ENCODE data around the gene YJU2. TPM values are rescaled to one million over a fixed set of nuclear protein-coding genes. Genes with fewer than 3 reads are reported as not detected.
"Not testable (repeated sequence)": the region's sequence is repeated elsewhere in the genome, so short reads cannot be mapped to it uniquely, and the experiment has no call there.

Gene YJU2
- total RNA-seq, 1 donor from 2014 or later, result 22.1 TPM

DNA sequence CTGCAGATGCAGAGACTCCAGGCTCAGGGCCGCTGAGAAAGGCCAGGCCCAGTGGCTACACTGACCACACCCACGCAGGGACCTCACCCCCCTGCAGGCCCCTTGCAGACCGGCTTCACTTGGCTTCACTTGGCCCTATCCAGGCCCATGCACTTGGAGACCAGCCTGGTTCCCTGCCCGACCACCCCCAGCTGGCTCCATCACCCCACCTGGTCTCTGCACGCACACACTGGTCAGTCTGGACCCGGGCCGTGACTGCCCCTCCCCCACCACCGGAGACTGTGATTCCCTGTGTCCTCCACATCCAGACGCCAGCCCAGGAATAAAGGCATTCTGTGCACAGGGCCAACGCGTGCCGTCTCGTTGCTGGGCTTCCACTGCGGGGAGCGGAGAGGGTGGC, 22.4 kb upstream of the YJU2 start:
- no peak for DNase-seq (ENCODE audit: low spot score in 2 of 2, unreplicated experiment in 2 of 2)
- no peaks in the 10 kb centered on the region for H3K9me3 Mint-ChIP-seq
- no peaks in the 10 kb centered on the region for H3K4me1 Mint-ChIP-seq
- H3K27me3 Mint-ChIP-seq (ENCODE audit: low read depth), result peaks cover 4% of the 10 kb centered on the region
- TF ChIP-seq CTCF (IDR thresholded peaks at IDR 0.05; ENCODE audit: unreplicated experiment), result no peak
- no peak overlapping the region for H3K4me3 Mint-ChIP-seq
- no peaks in the 10 kb centered on the region for H3K36me3 Mint-ChIP-seq
- H3K27ac Mint-ChIP-seq, result no peak overlapping the region

DNA sequence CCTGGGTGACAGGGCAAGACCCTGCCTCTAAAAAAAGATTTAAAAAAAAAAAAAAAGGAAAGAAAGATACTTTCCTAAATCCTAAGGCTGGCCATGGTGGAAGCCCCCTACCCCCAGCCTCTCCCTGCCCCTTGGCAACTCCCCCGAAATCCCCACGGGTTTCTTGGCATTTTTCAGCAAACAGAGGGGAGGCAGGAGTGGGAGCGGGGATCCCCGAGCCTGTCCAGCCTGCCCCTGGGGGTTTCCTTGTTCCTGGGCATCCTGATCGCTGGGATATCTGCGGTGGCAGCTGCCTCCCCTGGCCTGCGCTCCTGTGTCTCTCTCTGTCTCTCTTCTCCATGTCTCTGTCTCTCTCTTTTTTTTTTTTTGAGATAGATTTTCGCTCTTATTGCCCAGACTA, 21.0 kb upstream of the YJU2 start:
- Mint-ChIP-seq H3K9me3 (no peaks in the 10 kb centered on the region), H3K4me1 (no peaks in the 10 kb centered on the region), H3K27ac (no peak overlapping the region), H3K4me3 (no peak overlapping the region), H3K36me3 (no peaks in the 10 kb centered on the region), H3K27me3 (ENCODE audit: low read depth) (peaks cover 6% of the 10 kb centered on the region)
- TF ChIP-seq CTCF (IDR thresholded peaks at IDR 0.05; ENCODE audit: unreplicated experiment), result no peak
- DNase-seq (ENCODE audit: low spot score in 2 of 2, unreplicated experiment in 2 of 2), result no peak

- no peak for TF ChIP-seq CTCF (IDR thresholded peaks at IDR 0.05; ENCODE audit: unreplicated experiment)
- Mint-ChIP-seq H3K9me3 (no peaks in the 10 kb centered on the region), H3K36me3 (no peaks in the 10 kb centered on the region), H3K27me3 (ENCODE audit: low read depth) (peaks cover 6% of the 10 kb centered on the region), H3K4me3 (no peak overlapping the region), H3K4me1 (no peaks in the 10 kb centered on the region), H3K27ac (no peak overlapping the region)
- DNase-seq (ENCODE audit: low spot score in 2 of 2, unreplicated experiment in 2 of 2), result no peak
Measured at GRCh38 chr19:4227771-4228170, 19.1 kb upstream of the YJU2 start.

DNA sequence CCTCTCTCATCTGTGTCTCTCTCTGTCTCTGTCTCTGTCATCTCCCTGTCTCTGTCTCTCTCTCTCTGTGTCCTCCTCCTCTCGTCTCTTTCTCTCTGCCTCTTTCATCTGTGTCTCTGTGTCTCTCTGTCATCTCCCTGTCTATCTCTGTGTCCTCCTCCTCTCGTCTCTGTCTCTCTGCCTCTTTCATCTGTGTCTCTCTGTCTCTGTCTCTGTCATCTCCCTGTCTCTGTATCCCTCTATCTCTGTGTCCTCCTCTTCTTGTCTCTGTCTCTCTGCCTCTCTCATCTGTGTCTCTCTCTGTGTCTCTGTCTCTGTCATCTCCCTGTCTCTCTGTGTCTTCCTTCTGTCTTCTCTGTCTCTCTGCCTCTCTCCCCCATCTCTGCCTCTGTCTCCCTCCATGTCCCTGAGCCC, 18.1 kb upstream of the YJU2 start:
- no peak overlapping the region for H3K4me3 Mint-ChIP-seq
- H3K27ac Mint-ChIP-seq, result no peak overlapping the region
- no peak for TF ChIP-seq CTCF (IDR thresholded peaks at IDR 0.05; ENCODE audit: unreplicated experiment)
- DNase-seq (ENCODE audit: low spot score in 2 of 2, unreplicated experiment in 2 of 2), result no peak
- no peaks in the 10 kb centered on the region for H3K9me3 Mint-ChIP-seq
- H3K27me3 Mint-ChIP-seq (ENCODE audit: low read depth), result peaks cover 6% of the 10 kb centered on the region
- no peaks in the 10 kb centered on the region for H3K4me1 Mint-ChIP-seq
- no peaks in the 10 kb centered on the region for H3K36me3 Mint-ChIP-seq

DNA sequence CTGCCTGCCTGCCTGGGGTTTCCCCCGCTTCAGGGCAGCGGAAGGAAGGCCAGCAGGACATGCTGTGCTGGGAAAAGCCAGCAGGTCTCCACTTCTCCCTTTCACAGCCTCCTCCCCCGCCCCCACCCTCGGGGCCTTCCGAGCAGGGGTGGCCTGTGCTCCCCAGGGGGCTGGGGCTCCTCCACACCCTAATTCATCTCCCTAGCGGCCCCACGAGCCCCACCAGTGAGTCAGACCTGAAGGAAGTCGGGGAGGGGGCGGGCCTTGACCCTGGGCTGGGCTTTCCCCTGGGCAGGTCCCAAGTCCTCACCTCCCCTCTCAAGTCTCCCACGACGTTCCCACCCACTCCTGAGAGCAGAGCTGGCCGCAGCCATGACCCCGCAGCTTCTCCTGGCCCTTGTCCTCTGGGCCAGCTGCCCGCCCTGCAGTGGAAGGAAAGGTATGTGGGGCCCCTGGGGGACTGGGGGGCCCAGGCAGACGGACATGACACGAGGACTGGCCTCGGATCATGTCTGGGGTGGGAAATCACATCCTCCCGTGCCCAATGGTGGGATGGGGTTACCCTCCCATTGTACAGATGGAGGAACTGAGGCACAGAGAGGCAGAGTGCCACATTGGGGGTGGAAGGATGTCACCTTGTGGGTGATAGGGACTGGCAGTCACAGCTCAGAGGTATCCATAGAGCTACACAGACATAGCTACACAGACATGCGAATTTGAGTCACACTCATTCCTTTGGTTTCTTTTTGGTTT, 17.5 kb upstream of the YJU2 start, which contains the start of gene EBI3:
Gene EBI3, plus strand, starts transcription at position 345 of the 753 bp plus-strand sequence. Its CDS starts 28 bp downstream, at position 373.
- H3K4me3 Mint-ChIP-seq, result no peak within 1 kb of the TSS
- H3K27me3 Mint-ChIP-seq (ENCODE audit: low read depth), result peaks cover 6% of the 10 kb centered on the region
- no peak for TF ChIP-seq CTCF (IDR thresholded peaks at IDR 0.05; ENCODE audit: unreplicated experiment)
- no peaks in the 10 kb centered on the region for H3K36me3 Mint-ChIP-seq
- no peak within 1 kb of the TSS for H3K27ac Mint-ChIP-seq
- no peaks in the 10 kb centered on the region for H3K4me1 Mint-ChIP-seq
- no peaks in the 10 kb centered on the region for H3K9me3 Mint-ChIP-seq
- DNase-seq (ENCODE audit: low spot score in 2 of 2, unreplicated experiment in 2 of 2), result no peak

DNA sequence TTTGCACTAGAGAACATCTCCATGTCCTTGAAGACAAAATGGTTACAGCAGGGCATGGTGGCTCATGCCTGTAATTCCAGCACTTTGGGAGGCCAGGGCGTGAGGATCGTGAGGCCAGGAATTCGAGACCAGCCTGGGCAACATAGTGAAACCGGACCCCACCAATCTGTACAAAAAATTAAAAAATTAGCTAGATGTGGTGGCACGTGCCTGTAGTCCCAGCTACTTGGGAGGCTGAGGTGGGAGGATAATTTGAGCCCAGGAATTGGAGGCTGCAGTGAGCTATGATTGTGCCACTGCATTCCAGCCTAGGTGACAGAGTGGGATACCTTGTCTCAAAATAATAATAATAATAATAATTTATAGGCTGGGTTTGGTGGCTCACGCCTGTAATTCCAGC, 16.6 kb upstream of the YJU2 start:
- H3K9me3 Mint-ChIP-seq; DNase-seq (ENCODE audit: low spot score in 2 of 2, unreplicated experiment in 2 of 2); H3K27ac Mint-ChIP-seq; H3K4me1 Mint-ChIP-seq; H3K27me3 Mint-ChIP-seq (ENCODE audit: low read depth); H3K4me3 Mint-ChIP-seq; H3K36me3 Mint-ChIP-seq: not testable (repeated sequence)

- not testable (repeated sequence) for H3K36me3 Mint-ChIP-seq; H3K4me1 Mint-ChIP-seq; H3K4me3 Mint-ChIP-seq; H3K27ac Mint-ChIP-seq; H3K9me3 Mint-ChIP-seq; DNase-seq (ENCODE audit: low spot score in 2 of 2, unreplicated experiment in 2 of 2); H3K27me3 Mint-ChIP-seq (ENCODE audit: low read depth)
Measured at GRCh38 chr19:4231521-4231920, 15.4 kb upstream of the YJU2 start.

DNA sequence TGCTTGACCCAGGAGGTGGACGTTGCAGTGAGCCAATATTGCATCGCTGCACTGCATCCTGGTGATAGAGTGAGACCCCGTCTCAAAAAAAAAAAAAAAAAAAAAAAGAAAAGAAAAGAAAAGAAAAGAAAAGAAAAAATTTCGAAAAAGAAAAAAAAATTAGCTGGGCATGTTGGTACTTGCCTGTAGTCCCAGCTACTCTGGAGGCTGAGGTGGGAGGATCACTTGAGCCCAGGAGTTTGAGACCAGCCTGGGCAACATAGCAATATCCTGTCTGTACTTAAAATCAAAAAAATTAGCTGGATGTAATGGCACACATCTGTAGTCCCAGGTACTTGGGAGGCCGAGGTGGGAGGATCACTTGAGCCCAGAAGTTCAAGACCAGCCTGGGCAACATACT, 14.7 kb upstream of the YJU2 start:
- not testable (repeated sequence) for H3K27ac Mint-ChIP-seq; H3K4me3 Mint-ChIP-seq; DNase-seq (ENCODE audit: low spot score in 2 of 2, unreplicated experiment in 2 of 2); H3K36me3 Mint-ChIP-seq; H3K4me1 Mint-ChIP-seq; H3K9me3 Mint-ChIP-seq; H3K27me3 Mint-ChIP-seq (ENCODE audit: low read depth)
